GM19193 (cell line): ENCODE data around the gene AUH.

Experiments used
- POLR2A ChIP-seq: IDR thresholded peaks from 4 replicates; pipeline ENCODE4 v1.6.1; 2011; ENCODE audit not compliant: insufficient read depth, insufficient read length; ENCODE audit errors: extremely low read depth

Gene AUH

GRCh38 chr9:91320299-91320698, 41.4 kb downstream of the AUH start:
- no peak for TF ChIP-seq POLR2A

- TF ChIP-seq POLR2A: no peak
These were observed 45.6 kb downstream of the AUH start for GRCh38 chr9:91316093-91316492.

DNA sequence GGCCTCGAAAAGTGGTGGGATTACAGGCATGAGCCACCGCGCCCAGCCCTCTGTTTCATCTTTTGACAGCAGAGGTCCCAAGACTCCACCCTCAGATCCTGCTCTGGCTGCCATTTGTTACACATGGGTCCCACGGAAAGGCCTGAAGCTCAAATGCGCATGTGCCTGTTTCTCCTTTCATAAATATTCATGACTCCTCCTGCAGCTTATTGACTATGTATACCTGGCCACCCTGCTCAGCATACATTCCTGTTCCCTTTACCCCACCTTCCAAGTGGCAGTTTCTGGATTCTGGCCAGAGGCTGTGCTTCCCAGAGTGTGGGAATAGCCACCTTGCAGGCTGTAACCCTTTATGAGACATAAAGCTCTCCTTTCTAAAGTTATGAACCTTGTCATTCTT, 46.5 kb downstream of the AUH start:
- no peak for TF ChIP-seq POLR2A

DNA sequence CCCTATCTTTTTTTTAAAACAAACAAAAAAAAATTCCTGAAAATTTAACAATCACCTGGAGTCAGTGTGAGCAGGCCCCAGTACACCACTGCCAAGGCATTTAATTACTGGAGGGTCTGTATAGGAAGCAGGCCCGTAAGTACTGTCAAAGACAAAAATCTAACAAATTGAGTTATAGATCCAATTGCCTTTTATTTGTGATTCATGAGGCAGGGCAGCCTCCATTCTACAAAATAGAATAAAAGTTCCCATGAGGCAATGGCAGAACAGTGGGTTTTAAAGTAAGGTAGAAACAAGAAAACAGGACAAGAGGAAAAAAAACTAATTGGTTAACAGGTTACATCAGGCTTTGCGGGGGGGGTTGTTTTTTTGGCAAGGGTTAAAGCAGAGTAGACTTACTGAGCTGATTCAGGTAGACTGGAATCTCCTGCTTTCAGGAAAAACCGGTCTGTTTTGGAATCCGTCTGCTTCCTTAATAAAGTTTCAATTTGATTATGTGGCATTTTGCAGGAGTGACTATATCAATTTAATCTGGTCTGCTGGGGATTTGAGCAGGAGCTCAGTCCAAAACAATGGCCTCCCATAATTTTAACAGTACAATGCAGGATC, 48.9 kb downstream of the AUH start:
- no peak for TF ChIP-seq POLR2A

GRCh38 chr9:91310037-91310436, 51.7 kb downstream of the AUH start:
- TF ChIP-seq POLR2A: no peak

- TF ChIP-seq POLR2A: no peak
These were observed 53.5 kb downstream of the AUH start for GRCh38 chr9:91308191-91308590.

DNA sequence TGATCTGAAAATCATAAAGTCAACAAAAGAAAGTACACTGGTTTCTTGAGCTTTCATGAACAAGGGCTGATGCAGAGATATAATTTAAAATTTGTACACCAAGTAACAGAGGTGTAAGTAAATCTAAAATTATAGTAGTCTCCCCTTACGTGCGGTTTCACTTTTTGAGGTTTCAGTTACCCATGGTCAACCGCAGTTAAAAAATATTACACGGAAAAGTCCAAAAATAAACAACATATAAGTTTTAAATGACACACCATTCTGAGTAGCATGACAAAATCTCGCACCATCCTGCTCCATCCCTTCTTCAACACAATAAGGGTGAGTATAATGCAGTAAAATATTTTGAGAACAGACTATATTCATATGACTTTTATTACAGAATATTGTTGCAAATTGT, 54.4 kb downstream of the AUH start:
- TF ChIP-seq POLR2A: no peak

DNA sequence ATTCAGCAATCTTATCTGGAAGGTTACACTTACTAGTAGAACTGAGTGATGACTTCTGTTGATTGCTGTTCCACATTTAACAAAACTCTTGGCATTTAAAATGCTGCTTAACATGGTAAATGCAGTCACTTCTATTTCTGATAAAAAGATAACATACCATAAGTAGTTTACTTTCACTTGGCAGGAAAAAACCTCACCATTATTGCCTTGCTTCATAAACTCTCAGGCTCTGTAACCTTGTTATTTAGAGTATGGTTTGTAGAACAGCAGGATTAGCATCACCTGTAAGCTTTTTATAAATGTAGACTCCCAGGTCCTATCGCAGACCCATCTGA, 55.5 kb downstream of the AUH start:
- no peak for TF ChIP-seq POLR2A

- no peak for TF ChIP-seq POLR2A
These were observed 56.0 kb downstream of the AUH start for GRCh38 chr9:91305596-91306295.

DNA sequence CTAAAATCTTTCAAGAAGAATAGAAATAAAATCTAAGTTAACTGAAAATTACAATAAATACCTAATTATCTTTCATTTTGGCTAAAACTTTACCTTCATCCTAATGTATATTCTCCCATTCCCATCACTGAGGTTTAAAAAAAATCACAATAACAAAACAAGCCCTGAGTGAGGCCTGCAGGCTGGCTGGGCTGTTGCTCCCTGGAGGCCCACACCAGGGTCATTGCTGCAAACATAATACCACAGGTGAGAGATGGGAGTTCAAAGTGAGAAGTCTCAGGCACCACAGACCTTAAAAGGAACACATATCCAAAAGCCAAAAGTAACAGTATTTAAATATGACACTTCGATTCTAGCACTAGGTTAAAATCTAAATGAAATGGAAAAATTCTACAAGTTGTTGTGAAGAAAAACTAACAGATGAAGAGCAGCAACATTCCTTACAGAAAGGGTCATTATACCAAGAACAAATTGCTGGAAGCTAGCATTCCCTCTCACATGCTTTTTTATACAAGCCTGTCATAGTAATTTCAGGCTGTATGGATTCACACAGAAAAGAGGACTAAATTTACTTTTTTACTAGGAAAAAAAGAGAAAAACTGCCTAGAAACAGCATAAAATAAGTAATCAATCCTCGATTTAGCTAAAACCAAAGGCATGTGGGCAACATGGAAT, 57.8 kb downstream of the AUH start:
- TF ChIP-seq POLR2A: no peak

DNA sequence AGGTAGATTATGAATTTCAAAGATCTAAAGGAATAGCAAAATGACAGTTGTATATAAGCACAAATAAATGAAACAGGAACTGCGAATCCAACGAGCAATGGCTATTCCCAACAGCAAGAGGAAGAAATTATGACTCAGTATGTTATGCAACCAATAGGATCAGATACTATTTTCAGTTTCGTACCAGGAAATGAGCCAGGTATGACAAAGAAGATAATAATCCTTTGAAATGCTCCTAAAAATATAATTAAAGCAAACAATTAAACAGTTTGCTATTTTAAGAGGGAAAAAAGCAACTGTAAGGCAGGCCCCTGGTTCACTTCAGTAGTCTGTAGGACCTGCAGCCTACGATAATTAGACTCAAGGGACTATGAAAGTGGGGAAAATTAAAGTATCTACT, 58.9 kb downstream of the AUH start:
- TF ChIP-seq POLR2A: no peak

GRCh38 chr9:91301161-91301560, 60.6 kb downstream of the AUH start:
- TF ChIP-seq POLR2A: no peak

GRCh38 chr9:91298311-91298710, 63.4 kb downstream of the AUH start:
- no peak for TF ChIP-seq POLR2A

- no peak for TF ChIP-seq POLR2A
These were observed 64.4 kb downstream of the AUH start for GRCh38 chr9:91297306-91297705.

GRCh38 chr9:91296354-91296753, 65.4 kb downstream of the AUH start:
- no peak for TF ChIP-seq POLR2A

DNA sequence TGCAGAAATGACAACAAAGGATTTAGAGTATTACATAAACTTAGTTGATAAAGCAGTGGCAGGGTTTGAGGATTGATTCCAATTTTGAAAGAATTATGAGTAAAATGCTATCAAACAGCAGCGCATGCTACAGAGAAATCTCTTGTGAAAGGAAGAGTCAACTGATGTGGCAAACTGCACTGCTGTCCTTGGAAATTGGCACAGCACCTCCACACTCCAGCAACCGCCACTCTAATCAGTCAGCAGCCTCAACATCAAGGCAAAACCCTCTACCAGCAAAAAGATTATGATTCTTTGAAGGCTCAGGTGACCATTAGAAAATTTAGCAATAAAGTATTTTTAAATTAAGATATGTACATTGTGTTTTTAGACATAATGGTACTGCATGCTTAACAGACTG, 66.4 kb downstream of the AUH start:
- no peak for TF ChIP-seq POLR2A
